GM18517 (cell line): ENCODE data around the gene COL13A1.

Source experiments
- ATAC-seq: cut with Tn5 transposase; IDR thresholded peaks from one replicate; pipeline ENCODE4 v1.9.1; 2021; ENCODE audit warnings: mild to moderate bottlenecking, moderate library complexity; ENCODE audit not compliant: unreplicated experiment

Gene COL13A1

DNA sequence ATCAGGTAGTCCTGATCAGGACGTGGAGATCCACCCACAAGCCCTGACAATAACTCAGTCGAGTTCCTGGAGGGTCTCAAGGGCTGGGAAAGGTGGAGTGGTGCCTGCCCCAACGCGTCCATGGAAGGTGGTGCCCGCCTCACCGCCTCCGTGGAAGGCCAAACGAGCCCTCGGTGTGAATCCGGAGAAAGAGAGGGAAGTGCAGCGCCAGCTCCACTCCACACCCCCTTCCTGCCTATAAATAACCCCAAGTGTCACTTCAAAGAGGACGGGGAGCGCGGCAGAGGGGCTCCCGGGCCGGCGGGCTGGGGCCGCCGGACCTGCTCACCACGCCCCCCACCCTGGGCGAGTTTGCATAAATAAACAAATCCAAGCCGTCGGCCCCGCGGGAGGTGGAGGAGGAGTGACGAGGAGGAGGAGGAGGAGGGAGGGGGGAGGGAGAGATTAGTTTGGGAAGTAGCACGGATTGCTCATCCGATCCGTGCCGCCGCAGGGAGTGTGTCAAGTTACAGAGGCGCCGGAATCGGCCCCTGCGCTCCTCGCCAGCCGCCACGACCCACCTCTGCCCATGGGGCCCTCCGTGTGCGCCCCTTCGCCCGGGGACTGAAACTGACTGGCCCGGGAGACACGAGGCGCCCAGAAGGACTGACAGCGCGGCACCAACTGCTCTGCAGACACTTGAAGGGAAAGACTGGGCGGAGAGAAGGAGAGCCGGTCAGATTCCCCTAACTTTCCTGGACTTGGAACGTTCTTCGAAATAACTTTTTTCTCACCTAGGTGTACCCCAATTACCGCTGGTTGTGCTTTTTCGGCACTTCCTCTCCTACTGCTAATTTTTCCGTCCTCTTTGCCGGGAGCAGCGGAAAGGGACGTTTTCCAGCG is at the start of gene COL13A1:
Gene COL13A1, plus strand, starts transcription at position 473 of the 882 bp plus-strand sequence. CDS start 518 bp downstream, outside the sequence.
- ATAC-seq: no peak

GRCh38 chr10:69752479-69752878 is 49.2 kb upstream of the COL13A1 start:
- ATAC-seq: no peak

DNA sequence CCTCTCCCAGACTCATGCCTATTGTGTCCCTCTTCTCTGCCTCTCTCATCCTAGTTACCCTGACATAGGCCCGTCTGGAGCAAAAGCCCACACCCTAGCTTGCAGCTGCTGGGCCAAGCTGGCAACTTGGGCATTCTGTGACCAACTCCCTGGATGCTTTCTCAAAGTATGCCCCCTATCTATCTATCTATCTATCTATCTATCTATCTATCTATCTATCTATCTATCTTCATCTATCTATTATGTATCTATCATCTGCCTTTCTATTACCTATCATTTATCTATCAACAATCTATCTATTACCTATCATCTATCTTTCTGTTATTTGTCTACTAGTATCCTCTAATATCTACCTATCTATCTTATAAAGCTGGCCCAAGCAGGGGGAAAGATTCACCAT is 45.4 kb upstream of the COL13A1 start:
- no peak for ATAC-seq

GRCh38 chr10:69757206-69757552 is 44.5 kb upstream of the COL13A1 start:
- no peak for ATAC-seq

DNA sequence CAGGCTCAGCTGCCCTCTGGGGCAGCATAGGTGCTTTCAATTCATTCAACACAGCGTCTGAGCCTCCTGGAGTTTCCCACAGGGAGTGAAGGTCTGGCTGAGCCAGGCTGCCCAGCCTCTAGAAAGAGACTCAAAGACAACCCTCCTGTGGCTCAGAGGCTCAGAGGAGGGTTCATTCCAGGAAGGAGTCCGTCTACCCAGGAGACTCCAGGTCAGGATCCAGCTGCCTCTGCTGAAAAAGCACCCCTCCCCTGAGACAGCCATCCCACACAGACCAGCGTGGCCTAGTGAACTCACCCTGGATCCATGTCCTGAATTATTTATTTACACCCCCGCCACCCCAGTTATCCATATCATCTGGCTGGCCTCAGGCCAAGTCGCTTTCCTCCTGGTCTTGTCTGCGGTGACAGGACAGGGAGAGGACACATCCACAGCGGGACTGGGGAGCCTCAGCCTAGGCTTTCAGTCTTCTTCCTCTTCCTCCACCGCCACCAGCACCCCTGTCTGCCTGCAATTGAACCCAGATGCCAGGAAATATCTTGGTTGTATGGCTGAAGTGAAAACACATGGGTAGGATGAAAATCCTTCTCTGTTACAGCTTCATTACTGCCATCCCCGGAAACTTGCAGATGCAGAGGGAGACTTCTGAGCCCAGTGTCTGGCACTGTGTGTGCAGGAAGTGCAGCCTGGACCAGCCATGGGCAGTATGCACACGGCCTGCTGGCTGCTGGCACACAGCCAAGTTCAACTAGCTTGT is 44.0 kb upstream of the COL13A1 start:
- no peak for ATAC-seq

- ATAC-seq: no peak
Observed at GRCh38 chr10:69758310-69758728, 43.4 kb upstream of the COL13A1 start.

DNA sequence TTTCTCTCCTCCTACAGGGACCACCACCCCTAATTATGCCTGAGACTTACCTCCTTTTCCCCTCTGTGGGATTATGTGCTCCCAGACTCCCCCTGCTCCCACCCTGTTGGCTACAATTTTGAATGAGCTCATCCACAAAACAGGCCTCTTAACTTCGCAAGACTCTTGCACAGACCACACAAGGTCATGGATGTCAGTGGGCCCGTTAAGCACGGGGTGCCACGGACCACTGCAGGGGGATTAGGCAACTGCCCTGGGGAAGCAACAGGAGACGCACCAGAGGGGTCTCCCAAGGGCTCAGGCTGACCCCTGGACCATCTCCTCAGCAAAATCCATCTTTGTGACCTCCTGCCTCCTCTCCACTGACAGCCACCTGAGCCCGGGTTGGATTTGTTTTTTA is 42.1 kb upstream of the COL13A1 start:
- no peak for ATAC-seq

DNA sequence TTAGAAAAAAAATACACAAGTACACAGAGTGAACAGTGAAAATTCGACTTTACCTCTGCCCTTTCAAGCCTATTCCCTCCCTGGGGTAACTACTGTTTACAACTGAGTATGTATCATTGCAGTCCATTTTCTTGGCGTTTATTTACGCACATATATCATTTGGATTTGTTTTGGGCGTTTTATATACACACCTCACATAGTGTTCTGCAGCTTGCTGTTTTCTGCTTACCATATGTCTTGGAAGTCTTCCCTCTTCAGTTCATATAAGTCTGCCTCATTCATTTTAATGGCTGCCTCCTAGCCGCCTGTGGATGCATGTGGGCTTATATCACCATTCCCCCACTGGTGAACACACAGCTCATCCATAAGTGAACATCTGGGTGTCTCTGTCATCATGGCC is 41.6 kb upstream of the COL13A1 start:
- ATAC-seq: no peak

GRCh38 chr10:69761320-69761719 is 40.4 kb upstream of the COL13A1 start:
- ATAC-seq: no peak

DNA sequence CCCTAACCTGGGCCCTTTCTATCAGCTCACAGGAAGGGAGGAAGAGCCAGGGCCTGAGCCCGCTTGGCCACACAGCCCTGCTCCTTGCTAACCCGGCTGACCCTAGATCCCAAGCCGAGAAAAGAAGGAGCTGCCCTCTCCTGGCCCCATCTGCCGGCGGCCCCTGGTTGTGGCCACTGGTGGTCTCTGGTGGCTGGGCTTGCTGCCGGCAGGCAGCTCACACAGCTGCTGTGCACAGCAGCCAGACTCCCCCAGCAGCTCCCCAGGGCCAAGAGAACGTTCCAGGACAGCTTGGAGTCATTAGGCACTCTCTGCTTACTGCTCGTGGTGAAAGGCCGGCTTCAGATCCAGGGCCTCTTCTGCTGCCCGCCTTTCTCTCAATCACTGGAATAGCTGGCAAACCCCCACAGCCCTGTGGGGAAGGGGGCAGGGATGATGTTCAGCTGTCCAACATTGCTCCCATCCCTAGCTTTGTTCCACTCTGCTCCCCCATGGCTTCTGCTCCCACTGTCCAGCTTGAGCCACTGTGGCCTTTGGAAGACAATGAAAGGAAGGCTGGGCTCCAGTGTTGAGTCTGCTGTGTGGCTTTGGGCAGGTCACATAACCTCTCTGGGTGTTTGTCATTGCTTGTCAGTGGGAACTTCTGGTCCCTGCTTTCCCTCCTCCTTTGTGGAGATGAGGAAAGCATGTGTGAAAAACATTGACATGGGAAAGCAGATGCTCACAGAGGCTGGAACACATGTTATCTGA is 35.4 kb upstream of the COL13A1 start:
- no peak for ATAC-seq

GRCh38 chr10:69767793-69768192 is 33.9 kb upstream of the COL13A1 start:
- no peak for ATAC-seq

DNA sequence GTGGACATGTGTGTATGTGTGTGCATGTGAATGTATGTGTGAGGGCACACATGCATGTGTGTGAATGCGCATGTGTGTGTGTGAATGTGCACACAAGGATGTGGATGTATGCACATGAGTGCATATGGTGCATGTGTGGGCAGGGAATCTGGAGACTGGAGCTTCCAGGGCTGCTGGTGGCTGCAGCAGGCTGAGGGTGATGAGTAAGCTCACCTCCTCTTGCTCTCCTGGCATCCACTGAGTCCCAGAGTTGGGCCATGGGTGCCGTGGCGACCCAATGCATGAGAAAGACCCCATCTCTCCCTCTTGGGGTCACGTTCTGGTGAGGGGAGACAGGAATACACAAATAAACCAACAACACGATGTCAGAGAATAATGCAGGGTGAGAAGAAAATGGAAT is 33.3 kb upstream of the COL13A1 start:
- no peak for ATAC-seq

GRCh38 chr10:69769395-69769992 is 32.2 kb upstream of the COL13A1 start:
- no peak for ATAC-seq

GRCh38 chr10:69772933-69773704 is 28.6 kb upstream of the COL13A1 start:
- ATAC-seq: no peak

DNA sequence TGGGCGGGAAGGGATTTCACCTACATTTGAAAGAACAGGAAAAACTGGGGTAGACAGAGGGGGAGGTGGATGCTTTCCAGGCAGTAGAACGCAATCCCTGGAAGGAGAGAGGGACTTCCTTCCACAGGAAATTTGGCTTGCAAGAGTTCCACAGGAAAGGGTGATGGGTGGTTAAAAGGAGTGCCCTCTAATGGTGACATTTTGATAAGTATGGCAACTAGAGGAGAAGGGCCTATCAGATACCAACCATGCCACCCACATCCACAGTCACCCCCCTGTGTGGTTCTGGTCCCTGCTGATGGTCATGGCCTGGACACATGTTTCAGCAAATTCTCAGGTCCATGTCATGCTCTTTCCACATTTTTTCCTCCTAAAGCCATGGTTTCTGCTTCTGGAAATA is 27.1 kb upstream of the COL13A1 start:
- no peak for ATAC-seq

- ATAC-seq: no peak
Observed at GRCh38 chr10:69780077-69780476, 21.6 kb upstream of the COL13A1 start.

DNA sequence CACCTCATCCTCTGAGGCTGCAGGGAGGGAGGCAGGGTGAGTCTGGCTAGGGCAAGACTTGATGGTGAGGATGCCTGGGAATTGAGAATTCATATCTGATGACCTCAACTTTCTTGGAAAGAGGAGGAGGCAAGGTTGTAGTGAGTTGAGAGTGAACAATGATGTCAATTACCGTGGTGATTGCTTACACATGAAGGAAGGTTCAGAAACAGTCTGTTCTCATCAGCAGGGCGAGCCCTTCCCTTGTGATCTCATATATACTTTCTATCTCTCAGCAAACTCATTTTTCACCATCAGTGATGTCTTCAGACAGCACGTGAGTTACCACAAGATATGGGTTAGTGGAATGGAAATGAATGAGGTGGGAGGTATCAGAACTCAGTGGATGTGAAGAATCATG is 20.1 kb upstream of the COL13A1 start:
- no peak for ATAC-seq

DNA sequence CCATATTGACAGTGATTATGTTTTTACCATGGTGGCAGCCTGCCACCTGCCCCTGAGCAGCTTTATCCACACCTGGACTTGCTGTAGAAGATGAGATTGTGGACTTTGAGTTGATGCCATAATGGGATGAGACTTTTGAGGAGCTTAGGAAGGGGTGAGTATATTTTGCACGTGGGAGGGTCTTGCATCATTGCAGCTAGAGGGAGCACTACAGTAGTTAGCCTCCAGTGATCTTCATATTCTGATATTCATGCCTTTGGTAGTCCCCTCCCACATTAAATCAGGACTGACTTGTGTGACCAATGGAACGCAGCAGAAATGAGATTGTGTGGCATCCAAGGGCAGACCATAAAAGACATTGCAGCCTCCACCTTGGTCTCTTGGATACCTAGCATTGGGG is 18.2 kb upstream of the COL13A1 start:
- ATAC-seq: no peak

GRCh38 chr10:69786791-69787190 is 14.9 kb upstream of the COL13A1 start:
- ATAC-seq: no peak

- no peak for ATAC-seq
Observed at GRCh38 chr10:69787681-69788080, 14.0 kb upstream of the COL13A1 start.
